HG03571 (cell line): ENCODE results near the gene DNAH9.

Source experiments
- ATAC-seq: cut with Tn5 transposase; IDR thresholded peaks from one replicate; pipeline ENCODE4 v1.9.1; 2021; ENCODE audit not compliant: unreplicated experiment

The DNAH9 gene

DNA sequence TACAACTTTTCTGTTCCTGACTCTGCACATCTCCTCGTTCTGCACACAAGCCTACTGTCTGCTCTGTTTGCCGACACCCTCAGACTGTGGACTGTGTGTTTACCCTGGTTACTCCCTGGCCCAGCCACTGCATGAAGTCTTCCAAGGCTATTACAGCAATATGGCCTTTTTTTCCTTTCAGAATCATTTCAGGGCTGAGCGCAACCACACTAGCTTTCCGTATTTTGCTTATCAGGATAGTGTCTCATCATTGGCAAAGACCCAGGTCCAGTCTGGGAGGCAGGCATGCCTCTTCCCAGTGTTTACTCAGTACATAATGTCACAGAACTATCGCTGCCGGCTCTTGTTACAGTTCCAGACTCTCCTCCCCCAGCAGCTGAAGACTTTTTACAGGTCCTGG lies 10.1 kb downstream of the DNAH9 start:
- ATAC-seq = no peak

- ATAC-seq = no peak
These were observed 12.8 kb downstream of the DNAH9 start for GRCh38 chr17:11610999-11611566.

GRCh38 chr17:11612956-11613355 lies 14.7 kb downstream of the DNAH9 start:
- no peak for ATAC-seq

GRCh38 chr17:11618861-11619566 lies 20.7 kb downstream of the DNAH9 start:
- no peak for ATAC-seq

GRCh38 chr17:11622492-11622891 lies 24.2 kb downstream of the DNAH9 start:
- no peak for ATAC-seq

- no peak for ATAC-seq
These were observed 26.7 kb downstream of the DNAH9 start for GRCh38 chr17:11624976-11625375.

DNA sequence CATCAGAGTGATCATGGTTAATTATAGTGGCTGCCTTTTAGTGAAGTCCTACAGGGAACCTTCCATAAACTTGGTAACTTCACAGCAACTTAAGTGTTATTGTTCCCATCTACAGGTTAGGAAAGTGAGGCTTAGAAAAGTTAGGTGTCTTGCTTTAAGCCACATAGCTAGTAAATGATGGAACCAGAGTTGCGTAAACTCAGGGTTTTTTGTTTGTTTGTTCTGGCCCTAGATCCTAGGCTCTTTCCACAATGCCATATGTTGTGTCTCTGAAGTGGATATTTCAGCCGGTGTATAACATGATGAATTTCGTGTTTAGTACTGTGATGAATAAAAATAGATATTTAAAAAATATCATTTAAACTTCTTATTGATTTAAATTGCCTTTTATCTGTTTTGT lies 27.6 kb downstream of the DNAH9 start:
- no peak for ATAC-seq

DNA sequence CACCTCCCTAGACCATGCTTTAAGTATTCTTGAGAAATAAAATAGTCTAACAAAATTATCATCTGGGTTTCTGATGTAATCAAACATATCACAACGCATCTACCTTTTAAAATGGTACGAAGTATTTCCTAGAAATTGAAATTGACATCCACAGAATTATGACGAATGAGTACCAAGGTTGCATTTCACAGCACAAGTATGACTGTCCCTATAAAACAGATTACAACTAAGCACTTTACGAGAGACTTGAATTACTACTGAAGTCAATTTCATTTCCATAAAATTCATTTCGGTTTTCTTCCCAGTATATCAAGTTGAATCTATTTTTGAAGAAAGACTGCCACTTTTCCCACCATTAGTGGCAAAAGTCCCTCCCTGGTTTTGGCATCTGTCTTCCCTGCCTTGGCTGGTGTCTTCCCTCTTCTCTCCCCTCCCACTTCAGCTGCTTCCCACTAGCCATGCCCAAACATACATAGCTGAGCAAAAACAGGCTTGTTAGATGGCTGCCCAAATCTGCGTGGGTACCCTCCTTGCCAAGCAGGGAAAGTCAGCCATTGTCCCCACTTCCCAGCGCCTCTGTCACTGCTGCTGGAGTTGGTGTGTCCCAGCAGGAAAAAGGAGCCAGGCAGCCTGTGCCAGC lies 29.2 kb downstream of the DNAH9 start:
- ATAC-seq = no peak

DNA sequence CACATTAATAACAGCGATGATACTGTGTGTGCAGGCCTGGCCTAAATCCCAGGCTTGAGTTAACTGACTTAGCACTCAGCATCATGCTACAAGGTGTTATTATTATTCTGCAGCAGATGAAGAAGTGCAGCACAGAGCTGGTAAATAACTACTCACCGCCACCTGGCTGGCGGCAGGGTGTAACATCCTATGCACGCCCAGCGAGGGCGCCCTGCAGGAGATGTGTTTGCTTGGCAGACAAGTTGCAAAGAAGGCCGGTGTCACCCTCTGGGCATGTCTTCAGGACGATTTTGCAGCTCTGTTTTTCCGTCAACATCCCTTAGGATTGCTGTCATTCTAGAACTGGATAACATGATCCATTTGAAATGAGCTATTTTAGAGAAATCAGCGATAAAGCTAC lies 30.1 kb downstream of the DNAH9 start:
- no peak for ATAC-seq

DNA sequence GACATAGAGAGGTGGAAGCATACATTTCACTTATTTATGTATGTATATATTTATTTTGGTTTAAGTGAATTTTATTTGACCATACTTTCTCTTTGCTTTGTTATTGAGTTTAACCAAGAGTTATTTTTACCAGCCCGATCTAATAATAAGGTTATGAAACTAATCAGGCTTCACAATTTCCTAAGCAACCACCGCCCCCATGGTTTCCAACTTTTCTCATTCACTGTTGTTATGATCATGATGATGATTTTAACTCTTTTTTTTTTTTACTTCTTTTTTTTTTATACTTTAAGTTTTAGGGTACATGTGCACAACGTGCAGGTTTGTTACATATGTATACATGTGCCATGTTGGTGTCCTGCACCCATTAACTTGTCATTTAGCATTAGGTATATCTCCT lies 30.6 kb downstream of the DNAH9 start:
- no peak for ATAC-seq

DNA sequence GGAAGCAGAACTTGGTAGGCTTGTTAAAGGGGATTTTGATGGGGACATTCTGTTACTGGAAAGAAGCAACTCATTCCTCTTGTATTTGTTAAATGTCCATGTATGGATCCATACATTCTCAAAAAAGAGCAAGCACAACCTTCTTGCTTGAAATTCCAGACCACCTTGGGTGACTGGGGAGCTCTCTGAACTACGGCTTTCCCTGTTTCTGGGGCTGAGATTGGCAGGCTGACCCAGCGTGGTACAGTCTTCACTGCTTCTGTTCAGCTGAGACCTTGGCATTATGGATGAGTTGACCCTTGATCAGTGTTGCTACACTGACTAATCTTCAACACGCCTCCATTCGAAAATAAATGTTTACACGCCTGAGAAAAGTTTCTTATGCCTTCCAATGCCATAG lies 38.5 kb downstream of the DNAH9 start:
- no peak for ATAC-seq

- no peak for ATAC-seq
These were observed 39.5 kb downstream of the DNAH9 start for GRCh38 chr17:11637796-11638195.

- ATAC-seq = no peak
These were observed 40.5 kb downstream of the DNAH9 start for GRCh38 chr17:11638700-11639265.

GRCh38 chr17:11639736-11640462 lies 41.6 kb downstream of the DNAH9 start:
- no peak for ATAC-seq

DNA sequence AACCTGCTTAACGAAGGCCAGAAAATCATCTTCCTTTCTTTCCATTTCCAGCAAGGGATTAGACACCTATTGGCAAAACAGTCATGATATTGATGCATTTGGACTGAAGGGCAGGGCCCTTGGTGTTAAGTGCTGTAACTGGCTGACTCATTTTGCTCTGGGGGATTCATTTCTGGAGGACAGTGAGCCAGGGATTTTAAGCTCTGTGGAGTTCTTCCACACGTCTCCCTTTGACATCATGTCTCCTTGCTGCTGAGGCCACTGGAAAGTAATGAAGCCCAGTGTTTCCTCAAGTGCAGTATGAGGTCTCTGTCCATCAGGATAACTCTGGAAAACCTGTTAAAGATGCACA lies 42.2 kb downstream of the DNAH9 start:
- ATAC-seq = no peak

- no peak for ATAC-seq
These were observed 43.4 kb downstream of the DNAH9 start for GRCh38 chr17:11641521-11642275.

- no peak for ATAC-seq
These were observed 44.4 kb downstream of the DNAH9 start for GRCh38 chr17:11642655-11643054.

- ATAC-seq = no peak
These were observed 45.6 kb downstream of the DNAH9 start for GRCh38 chr17:11643851-11644250.

DNA sequence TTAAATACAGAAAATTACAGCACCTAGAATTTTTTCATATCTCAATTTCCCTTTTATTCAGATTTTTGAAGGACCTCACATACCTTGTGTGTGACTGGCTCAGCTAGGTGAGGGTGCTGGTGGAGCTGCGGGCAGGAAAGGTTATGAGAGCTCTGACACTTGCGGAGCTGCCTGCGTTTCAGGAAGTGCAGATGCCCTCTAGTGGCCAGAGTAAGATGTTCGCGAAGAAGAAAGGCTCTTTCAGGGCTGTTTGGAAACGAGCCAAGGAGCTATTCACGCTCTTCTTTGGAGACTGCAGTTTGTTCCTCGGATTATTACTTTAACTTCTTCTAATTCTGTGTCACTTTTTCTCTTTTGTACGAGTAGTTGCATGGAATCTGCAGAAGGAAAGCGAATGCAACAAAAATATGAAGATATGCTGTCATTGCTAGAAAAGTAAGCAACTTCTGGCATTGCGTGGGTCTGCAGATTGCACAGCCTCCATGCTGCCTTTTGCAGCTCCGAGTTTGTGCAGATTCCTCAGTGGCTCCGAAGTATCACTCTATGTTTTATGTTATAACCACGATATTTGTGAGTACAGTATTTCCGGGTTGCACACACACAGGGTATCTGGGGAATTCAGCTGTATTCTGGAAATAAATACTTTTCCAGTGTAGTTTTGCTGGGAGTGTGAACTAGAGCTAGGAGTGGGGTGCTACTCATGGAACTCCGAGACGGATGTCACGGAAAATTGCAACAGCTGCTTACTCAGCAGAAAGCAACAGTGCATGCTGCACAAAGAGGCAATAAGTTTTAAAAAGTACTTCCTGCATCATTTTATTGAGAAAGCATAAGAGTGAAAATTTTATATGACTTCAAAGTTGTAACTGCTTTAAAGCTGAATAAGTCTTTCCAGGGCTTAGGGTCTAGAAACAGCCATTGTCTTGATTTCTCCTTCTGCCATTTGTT lies 46.3 kb downstream of the DNAH9 start:
- no peak for ATAC-seq

- ATAC-seq = no peak
These were observed 47.2 kb downstream of the DNAH9 start for GRCh38 chr17:11645426-11645825.
